Anterior cingulate cortex (tissue), 58 donors: ENCODE measurements around the gene KCNC1.

ENCODE experiments used
- DNase-seq, 58 donors: peaks; one replicate each; lab custom pipeline; 2025; lab: John Stamatoyannopoulos, UW

The KCNC1 gene

DNA sequence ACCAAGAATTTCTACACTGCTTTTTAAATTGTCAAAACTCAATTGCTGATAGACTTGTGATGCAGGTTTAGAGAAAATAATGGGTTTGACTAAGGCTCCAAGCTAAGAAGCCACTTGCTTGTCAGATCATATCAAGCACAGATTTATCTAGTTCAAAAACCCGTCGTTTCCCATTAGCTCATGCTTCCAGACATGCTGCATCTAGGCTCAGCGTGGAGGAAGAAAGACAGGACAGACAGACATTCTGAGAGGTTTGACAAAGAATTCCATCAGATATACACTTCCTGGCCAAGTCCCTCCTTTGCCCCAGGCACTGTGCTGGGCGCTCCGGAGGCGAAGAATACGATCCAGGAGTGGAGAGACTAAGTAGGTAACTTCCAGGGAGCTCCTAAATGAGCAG, 76.8 kb downstream of the KCNC1 start:
- no peak for DNase-seq

DNA sequence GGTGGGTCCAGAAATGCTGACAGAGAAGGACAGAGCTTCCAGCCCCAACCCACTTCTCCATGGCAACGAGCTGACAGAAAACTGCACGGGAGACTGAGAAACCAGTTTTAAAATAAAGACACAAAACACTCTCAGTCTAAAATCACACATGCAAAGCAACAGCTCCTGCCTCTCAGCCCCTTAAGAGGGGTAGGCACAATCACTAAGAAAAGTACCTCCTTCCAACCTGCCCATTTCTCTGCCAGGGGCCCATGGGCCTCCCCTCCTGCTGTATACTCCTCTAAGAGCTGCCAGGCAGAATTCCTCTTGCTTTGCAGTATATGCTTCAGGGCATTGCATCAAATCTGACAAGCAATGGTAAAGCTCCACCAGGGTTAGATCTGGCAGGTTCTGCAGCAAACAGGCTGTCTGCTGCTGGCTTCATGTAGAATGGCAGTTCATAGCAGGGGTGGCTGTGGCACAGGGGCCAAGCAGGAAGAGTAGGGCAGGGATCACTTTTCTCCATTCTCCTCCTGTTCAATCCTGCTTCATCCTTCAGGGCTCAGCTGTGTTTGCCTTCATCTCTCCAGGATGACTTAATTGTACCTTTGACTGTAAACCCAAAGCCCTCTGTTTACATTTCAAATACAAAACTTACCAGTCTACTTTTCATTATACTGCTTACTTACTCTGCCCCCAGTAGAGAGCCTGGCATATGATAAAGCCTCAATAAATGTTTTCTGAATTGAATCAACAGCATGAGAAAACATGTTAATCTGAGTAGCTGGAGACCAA, 77.7 kb downstream of the KCNC1 start:
- peak in 13 of 58 donors; percentile 23 to 70 (median 40) for DNase-seq

DNA sequence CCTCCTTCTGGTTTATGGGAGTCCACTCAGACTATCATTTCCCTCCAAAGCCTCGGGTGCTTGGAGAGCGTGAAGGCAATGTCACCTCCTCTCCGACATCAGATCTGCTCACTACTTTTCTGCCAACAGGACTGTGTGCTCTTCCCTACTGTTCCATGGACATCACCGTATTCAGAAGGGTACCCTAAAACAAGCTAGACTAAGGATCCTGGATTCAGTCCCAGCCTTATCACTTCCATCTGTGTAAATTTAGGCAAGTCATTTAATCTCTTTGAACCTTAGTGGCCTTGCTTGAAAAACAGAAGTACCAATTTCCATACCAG, 78.2 kb downstream of the KCNC1 start:
- no peak for DNase-seq

DNA sequence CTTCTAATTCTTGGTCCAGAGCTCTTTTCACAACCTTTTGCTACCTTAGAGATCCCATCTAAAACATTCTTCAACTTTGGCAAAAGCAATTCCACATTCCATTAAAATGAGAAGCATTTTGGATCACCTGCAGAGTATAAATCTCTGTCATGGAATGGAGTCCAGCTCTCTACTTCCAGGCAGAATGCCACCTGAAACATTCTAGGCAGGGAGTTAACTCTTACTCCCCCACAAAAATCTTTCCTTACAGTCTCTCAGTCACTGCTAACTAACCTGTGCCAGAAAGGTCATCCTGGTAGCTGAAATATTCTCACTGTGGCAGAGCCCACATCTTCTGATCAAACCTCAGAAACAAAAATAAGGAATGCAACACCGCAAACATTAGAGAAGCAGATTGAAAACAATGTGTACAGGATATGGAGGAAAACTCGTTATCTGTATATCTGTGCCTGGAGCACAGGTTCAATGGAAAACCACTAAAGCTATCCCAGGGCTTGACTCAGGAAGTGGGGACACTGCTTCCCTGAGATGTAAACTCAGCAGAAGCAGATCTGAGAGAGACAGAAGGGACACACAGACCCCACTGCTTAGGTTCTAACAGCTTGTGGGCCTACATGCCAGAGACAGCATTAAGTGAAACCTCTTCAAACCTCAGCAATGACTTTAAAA, 78.9 kb downstream of the KCNC1 start:
- DNase-seq = no peak

DNA sequence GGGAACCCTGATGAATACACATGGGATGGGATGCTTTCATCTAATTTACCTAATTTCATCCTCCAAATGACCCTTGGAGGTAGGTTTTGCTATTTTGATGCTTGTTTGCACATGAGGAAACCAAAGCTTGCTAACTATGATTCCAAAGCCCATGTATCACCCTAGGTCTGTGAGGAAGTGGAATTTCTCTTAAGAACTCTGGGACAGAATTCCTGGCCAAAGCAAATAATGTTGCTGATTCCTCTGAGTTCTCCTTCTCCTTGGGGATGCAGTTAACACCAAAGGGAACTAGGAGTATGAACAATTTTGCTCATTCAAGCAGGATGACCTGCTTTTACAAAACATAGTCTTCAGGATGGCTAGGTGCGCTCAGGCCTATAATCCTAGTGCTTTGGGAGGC, 80.0 kb downstream of the KCNC1 start:
- no peak for DNase-seq

DNA sequence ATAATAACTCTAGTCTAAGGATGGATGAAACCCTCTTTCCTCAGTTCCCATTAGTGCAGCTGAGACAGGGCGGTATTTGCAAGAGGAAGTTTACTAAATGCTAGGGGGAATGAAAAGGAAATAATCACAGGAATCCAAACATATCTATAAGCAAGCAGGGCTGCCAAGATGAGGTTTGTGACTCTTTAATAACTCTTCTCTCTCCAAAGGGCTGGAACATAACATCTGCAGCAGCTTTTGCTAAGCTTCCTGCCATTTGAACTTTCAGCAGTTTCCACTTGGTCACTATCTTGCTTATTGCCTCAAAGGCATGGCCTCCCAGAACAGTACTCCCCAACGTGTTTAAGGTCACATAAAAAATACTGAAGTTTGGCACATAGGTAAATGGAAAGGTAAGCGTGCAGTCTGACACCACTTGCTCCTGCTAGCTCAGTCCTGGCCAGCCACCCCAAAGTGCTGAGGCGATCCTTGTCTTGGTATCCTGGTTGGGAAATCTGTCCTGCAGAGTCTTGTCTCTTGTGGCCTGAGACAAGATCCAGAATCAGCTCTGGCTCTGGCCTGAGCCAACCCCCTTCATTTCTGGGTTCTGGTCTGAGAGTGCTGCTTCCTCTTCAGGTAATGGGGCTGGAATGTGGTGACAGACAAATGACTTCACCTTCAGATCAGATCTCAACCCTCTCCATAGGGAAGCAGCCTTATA, 81.8 kb downstream of the KCNC1 start:
- DNase-seq = no peak

DNA sequence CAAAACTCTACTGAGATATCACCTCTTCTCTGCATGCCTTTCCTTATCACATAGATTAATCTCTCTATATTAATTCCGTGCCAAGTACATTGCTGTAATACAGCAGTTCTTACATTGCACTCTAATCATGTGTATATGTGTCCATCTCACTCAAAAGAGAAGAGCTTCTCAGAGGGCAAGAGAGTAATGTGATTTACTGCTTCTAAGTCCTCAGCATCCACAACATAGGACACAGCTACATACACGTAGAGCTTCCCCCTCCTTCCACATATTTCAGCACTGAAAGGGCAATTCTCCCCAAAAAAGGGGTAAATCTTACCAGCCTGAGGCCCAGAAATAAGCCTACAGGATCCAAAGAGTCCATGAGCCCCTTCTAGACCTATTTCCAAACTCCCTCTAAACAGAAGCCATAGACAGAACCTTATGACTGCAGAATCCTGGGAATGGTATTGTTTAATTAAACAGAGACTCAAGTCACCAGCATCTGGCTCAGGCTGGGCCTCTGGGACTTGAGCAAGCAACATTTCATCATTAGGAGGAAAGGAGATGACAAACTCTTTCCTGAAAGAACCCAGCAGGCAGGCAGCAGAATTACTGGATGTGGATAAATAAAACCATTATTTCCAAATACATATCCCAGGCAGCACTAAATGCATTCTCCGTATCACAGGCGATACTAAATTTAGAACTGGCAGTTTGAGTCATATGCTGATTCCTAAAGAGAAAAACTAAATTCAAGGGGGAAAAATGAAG, 87.2 kb downstream of the KCNC1 start:
- DNase-seq = peak in 2 of 58 donors; percentile 15 to 28

DNA sequence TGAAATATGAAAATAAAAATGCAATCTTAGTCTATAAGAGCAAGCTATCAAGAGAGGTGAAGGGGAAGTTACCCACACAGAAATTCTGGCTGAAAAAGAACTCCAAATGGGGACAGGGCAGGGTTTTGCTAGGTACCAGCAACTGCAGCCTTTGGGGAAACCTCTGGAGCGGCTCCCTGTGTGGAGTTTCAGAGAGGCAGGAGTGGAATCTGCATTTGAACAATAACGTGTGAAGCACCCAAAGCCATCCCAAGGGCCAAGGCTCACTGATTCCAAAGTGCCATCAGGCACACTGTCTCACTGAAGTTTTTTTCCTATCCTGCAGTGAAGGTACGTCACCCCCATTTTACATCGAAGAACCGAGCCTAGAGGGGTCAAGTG, 87.8 kb downstream of the KCNC1 start:
- no peak for DNase-seq

DNA sequence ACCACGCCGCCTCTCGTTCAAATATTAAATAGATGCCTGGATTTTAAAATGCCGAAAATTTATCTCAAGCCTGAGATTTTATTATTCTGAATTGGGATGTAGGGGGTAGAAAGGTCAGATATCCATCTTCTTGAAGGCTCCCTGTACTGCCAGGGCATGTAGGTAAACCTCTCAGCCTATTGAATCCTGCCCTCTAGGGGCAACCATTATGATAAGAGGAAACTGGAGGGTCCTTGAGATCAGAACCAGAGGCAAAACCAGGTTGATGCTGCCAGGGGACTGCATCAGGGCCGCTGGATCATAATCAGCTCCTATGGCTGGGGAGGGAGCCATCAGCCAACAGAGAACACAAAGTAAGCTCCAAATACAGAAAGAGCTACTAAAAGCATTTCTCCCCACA, 92.4 kb downstream of the KCNC1 start:
- DNase-seq = no peak

DNA sequence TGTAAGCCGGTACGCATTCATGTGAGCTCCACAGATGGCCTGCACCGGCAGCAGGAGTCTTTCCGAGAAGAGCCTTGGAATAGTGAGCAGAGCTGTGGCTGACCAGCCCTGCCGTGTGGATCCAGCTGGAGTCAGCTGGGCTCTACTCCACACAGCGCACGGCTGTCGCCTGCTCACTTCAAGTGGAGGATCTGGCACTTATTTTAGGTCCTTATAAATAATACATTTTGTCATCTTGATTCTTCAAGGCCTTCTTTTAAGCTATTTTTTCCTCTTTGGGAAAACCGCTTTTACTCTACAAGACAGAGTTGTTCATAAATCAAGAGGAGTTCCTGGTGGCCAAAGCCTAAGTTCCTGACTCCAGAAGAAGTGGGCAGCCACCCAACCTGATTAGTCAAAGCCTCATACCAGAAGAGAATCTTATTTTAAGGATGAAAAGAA, 93.8 kb downstream of the KCNC1 start:
- peak in 33 of 58 donors; percentile 5 to 79 (median 41) for DNase-seq

DNA sequence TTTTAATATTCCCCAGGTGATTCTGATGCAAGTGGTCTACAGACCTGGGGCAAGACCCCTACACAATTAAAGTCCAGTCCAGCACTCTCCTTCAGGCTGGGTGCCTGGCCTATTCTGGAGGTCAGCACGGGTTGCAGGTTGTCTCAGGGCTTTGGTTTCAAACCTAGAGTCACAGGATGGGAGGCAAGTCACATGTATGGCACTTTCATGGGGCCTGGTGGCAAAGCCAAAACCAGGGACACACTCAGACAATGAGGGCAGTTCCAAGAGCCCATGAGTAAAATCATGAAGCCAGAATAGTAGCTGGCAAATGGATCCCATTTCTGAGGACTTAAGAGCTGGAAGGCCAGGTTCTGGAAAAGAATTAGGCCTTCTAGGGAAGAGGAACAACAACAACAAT, 96.6 kb downstream of the KCNC1 start:
- DNase-seq = no peak

DNA sequence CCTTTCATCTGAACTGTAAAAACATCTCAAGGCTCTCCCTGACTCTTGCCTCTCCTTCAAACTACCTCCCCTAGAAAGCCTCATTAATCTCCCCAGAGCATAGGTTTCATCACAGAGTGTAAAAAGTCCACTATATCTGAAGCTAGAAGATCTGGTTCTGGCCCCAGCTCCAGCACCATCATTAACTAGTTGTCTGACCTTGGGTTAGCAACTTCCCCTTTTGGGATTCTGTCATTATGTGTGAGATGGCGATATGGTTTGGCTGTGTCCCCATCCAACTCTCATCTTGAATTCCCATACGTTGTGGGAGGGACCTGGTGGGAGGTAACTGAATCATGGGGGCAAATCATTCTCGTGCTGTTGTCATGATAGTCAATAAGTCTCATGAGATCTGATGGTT, 97.3 kb downstream of the KCNC1 start:
- no peak for DNase-seq
